NCI-H345 (cell line): ENCODE results near the gene BMP8B.

ENCODE experiments used
- DNase-seq: peaks from one replicate; lab custom pipeline; 2025; lab: John Stamatoyannopoulos, UW

Gene BMP8B

DNA sequence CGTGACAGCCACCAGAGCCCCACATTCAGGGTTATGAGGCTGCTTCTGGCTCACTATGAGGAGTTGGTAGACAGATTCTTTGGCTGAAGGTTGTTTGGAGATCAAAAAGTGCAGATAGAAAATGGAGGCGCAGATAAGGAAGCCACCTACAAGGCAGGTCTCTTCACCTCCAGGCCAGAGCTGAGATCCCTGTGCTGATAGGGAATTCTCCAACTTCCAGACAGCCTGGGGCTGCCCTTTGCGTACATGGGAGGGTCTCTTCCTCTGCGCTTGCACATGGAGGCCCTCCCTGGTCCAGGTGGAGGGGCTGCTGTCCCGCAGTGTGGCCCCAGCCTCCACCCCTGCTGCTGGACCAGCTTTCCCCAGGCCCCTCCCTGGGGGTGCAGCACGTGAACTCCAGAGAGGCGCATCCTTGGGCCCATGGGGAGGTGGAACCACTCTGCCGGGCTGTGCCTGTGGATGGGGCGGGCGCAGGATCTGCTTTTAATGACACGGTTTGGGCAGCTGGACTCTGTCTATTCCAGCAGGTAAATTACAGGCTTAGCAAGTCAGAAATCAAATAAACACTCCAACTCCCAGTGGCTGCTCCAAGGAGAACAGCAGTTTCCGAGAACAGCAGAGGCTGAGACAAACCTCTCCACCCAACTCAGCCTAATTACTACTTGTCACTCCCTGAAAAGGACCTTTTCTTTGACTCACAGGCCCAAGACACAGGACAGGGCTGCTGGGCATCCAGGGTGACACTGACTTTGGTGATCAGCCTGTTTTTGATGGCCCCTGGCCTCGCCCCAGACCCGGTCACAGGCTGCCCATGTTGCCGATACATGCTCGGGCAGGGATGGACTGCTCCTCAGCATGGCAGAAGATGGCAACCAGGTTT lies 29.9 kb downstream of the BMP8B start:
- DNase-seq: no peak

DNA sequence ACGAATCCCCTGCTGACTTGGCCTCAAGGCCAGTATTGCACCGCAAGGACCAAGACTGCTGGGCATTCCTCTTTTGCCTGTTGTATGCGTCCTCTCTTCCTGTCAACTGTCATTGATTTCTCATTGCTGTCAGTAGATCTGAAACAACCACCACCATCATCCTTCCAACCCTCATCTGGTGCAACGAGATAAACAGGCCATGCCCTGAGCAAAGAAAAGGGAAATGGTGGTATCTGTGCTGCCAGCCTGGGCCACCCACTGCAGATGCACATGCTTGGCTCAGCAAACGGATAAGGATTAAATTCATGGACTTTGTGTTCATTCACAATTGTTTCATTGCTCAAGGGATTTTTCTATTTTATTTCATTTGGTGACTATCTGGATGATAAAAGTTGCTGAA lies 31.2 kb downstream of the BMP8B start:
- no peak for DNase-seq

DNA sequence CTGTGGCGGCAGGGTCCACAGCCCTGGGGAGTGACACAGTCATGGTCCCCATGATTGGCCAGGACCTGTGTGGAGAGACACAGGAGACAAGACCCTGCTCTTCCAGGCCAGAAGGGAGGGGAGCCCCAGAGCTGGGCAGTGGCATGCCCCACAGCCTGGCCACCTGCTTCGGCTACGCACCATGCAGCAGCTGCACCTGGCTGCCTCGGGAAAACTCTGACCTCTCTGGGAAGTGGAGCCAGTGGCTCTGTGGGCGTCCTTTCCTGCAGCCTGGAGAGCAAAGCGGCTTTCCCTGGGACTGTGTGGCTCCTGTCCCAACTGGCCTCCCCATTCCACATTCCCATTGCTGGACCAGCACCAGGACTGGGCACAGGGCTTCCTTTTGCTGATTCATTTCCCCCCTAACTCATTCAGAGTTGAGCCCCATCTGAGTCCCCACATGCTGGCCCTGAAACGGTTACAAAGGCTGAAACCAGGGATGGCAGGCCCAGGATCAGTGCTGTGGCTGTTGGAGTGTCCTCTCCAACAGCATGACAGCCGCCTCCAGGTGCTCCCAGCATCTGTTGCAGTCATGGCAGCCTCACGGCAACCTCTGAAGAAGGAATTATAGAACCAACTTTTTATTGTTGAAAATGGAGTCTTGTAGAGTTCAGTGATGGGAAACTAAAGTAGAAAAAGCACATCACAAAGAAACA lies 32.6 kb downstream of the BMP8B start:
- no peak for DNase-seq

DNA sequence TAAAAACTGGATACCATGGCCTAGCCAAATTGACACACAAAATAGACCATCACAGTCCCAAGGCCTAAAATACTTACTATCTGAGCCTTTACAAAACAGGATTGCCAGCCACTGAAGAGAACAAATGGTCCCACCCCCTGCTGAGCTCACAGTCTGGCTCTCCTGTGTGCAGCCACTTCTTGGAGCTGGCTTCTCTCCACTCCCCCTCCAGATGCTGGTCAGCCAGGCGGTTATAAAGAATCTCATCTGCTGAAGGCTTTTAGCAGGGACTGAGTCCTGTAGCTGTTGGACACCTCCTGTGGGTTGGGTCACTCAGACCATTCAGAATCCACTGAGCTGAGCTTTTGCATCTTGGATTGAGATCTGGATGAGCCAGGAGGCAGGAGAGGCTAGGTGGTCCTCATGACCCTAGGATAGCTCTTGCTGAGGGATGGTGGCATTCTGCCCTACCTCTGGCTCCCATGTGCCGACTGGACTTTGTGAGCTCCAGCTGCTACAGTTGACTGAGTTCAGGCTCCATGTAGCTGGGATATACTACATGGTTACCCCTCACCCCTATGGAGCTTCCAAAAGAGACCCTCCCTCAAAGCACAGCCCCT lies 33.7 kb downstream of the BMP8B start:
- DNase-seq: no peak

DNA sequence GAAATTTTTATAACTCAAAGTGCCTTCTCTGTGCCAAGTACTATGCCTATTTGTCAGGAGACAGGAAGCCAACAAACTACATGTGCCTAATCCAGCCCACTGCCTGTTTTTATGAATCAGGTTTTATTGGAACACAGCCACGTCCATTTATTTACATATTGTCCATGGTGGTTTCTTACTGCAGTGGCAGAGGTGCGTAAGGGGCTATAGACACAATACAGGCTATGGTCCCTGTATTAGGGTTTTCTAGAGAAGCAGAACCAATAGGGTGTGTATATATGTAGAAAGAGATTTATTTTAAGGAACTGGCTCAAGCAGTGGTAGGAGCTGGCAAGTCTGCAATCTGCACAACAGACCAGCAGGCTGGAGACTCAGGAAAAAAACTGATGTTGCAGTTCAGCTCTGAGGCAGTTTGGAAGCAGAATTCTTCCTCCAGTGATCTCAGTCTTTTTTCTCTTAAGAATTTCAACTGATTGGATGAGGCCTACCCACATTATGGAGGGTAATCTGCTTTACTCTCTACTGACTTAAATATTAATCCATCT lies 34.6 kb downstream of the BMP8B start:
- no peak for DNase-seq

DNA sequence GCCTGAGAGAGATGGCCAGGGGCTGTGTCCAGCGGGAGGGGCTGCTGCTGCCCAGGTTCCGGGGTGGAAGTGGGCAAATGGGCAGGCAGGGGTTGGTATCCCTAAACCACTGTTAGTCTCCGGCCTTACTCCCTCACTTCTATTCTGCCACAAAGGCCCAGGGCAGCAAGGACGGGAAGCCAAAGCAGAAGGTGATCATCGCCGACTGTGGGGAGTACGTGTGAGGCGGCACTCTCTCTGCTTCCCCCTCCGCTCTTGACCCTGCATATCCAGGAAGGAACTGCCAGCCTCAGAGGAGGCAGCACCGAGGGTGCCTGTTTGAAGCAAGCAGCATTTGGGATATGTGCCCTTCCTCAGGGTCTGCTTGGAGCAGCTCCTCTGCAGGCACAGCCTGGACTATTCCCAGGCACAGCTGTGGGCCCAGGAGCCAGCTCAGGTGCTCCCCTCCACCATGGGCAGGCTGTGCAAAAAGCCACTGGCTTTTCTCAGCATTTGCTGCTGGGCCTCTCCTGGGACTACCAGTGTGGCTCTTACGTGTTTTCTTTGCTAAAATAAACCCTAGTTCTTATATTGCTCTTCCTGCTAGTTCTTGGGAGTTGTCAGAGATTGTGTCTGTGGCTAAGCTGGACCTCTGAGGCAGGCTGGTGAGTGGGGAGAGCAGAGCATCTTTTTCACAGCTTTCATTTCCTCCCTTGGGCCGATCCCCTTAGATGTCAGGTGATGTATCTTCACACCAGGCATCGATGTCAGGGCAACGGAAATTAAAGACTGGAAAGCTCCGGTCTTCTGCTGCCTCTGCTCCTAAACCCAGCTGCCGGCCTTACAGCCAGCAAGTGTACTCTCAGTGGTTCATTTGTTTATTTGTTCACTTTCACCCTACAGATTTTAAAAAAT lies 35.3 kb downstream of the BMP8B start:
- no peak for DNase-seq

DNA sequence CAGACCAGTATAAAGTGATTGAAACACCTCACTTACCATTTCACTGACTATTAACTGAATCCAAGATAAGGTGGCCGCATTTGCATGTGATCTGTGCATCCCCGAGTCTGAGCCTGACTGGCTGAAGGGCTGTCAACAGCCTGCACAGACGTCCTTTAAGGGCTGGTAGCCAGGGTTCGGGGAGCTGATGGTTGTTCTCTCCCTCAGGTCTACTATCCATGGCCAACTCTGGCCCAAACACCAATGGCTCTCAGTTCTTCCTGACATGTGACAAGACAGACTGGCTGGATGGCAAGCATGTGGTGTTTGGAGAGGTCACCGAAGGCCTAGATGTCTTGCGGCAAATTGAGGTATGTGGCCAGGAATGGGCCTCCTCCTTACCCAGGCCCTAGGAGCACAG lies 36.0 kb downstream of the BMP8B start:
- DNase-seq: no peak

DNA sequence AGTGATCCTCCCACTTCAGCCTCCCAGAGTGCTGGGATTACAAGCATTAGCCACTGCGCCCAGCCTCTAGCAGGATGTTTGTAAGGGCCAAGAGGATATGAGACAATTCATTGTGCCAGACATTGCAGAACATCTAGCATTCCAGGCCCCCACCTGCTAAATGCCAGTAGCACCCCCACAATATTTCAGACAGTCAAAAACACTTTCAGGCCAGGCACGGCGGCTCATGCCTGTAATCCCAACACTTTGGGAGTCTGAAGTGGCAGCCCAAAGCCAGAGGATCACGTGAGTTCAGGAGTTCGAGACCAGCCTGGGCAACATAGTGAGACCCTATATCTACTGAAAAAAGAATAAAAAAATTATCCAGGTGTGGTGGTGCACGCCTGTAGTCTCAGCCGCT lies 37.1 kb downstream of the BMP8B start:
- DNase-seq: no peak

DNA sequence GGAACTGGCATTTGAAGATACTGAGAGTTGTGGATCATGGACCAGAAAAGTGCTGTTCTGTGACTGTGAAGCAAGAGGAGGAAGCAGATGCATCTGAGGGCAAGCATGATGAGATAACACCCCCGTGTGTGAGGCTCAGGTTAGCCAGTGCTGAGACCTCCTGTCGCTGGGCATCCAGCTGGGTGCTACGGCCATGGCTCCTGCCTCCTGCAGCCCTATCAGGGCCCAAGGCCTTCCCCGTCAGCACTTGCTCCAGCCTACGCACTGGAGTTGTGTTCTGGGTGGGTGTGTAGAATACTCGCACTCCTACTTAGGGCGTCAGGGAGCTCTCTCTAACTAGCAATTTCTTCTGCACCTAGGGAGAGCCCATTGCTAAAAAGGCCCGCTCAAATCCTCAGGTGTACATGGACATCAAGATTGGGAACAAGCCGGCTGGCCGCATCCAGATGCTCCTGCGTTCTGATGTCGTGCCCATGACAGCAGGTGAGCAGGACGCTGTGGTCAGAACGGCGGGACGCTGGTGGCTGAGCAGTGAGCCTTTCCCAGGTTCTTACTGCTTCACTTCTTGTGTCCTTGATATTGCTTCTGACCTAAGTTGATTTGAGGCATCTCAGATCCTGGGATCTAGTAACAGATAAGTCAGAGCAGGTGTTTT lies 43.5 kb downstream of the BMP8B start:
- no peak for DNase-seq

DNA sequence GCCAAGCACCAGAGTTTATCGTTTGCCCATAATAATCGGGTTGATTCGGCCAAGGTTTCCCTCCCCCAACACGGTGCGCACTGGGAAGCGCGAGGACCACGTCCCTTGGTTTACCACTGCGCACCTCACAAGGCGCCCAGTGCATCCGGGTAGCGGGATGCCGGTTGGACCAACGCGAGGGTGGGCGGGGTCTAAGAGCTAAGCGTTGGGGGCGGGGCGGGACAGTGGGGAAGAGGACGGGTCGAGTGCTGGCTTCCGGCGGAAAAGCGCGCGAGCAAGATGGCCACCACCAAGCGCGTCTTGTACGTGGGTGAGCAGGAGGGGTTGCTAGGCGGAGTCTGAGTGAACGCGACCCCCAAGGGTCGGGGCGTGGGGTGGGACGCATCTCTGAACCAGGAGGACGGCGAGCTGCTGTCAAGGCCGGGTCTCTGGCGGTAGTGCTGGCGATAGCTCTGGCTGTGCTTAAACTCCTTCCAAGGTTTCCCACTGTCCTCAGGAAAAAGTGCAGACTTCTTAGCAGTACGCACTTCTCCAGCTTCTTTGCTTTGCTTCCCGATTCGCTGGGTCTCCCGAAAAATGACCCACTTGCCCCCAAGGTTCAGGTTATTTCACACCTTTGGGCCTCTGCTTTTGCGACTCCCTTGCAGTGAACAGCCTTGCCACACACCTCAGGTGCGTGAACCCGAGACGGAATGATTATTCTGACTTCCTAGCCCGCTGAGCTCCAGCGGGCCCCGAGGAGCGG lies 49.9 kb downstream of the BMP8B start, which contains the start of gene PPIE:
Gene PPIE, plus strand, starts transcription at position 261 of the 745 bp plus-strand sequence. Its CDS starts 19 bp downstream, at position 280.
- peak; percentile 96 for DNase-seq

DNA sequence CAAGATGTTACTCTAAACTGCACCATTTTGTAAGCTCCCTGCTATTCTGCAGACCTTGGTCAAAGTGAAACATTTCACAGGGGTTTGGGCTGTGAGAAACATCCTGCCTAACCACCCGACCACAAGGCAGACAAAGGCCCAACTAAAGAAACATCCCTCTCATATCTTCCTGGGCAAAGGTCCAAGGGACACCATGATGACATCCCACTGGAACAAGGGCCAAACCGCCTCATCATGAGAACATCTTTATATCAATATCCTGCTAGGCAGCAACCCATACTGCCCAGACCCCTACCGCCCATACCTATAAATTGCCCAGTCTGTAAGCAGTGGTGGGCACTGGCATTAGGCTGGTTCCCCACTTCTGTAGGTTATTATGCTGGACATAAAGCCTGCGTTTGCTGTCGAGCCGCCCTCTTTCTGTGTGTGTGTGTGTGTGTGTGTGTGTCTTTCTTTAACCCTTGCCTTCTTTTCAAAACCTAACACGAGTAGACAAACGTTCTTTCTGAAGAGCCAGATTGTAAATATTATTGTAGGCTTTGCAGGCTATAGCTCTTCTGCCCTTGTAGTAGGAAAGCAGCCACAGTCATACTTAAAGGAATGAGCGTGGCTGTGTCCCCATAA lies 51.0 kb downstream of the BMP8B start:
- DNase-seq: no peak

DNA sequence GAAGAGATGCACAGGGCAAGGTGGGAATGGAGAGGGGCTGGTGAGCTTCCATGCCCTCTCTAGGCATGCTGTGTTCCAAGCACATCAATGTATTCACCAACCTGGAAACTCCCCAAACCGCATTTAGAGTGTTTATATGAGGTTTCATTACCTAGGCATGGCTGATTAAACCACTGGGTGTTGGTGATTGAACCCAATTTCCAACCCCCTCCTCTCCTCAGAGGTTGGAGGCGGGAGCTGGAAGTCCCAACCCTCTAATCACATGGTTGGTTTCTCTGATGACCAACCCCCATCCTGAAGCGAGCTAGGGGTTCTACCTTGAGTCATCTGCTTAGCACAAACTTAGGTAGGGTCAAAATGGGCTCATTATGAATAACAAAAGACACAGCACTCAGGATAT lies 52.9 kb downstream of the BMP8B start:
- no peak for DNase-seq

DNA sequence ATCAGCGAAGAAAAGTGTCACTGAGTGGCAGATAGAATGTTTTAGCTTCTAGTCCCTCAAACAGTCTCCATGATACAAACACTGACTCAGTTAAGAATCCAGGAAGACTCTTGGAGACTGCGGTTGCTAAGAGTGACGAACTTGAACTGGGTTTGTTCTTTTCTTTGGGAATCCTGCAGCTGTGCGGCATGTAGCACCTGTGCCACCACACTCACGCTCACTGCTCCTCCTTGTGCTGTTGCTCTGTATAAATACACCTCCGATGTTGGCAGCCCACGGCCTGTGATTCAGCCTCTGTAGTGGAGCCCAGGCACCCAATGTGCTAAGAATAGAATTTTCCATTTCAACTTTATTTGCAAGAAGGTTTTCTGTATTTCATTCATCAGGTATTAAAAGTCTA lies 55.5 kb downstream of the BMP8B start:
- no peak for DNase-seq

DNA sequence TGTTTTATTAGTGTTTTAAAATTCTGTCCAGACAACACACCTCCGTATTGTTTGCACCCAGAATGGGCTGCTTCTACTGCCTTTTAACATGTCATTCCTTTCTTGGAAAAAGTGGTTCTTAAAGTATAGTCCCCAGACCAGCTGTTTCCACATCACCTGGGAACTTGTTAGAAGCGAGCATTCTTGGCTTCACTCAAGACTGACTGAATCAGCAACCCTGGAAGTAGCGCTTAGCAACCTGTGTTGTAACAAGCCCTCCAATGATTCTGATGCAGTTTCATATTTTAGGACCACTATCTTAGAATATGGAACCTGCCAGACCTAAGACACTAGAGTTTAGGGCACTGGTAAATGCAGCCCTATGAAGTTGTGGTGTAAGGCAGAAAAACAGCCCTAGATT lies 55.9 kb downstream of the BMP8B start:
- no peak for DNase-seq

DNA sequence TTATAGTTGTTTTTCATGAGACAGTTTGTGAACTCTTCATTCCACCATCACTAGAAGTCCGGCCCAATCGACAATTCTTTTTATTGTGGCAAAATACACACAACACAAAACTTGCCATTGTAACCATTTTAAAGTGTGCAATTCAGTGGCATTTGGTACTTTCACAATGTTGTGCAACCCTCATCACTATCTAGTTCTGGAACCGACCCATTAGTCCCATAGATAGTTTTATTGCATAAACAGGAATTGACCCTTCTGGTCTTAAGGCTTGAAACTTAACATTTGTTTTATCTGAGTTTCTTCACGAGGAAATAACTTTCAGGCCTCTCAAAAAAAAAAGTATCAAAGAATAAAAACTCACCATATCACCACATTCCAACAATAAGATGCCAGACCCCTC lies 58.8 kb downstream of the BMP8B start:
- DNase-seq: no peak

DNA sequence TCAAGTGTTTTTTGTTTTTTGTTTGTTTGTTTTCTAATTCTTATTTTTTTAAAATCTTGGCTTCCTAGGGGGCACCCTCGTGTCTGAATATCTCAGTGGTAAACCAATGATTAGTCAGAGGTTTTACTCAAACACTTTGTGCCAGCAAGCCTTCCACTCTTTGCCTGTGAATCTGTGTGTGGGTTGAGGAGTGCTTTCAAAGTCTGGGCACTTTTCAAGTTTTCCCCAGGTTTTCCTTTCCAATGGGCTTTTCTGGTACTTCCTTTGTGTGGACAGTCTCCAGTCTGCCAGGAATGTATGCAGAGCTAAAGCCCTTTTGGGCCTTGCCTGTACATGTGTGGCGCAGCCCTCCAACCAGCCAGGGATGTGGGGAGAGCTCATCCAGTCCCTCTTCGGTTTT lies 59.6 kb downstream of the BMP8B start:
- no peak for DNase-seq

DNA sequence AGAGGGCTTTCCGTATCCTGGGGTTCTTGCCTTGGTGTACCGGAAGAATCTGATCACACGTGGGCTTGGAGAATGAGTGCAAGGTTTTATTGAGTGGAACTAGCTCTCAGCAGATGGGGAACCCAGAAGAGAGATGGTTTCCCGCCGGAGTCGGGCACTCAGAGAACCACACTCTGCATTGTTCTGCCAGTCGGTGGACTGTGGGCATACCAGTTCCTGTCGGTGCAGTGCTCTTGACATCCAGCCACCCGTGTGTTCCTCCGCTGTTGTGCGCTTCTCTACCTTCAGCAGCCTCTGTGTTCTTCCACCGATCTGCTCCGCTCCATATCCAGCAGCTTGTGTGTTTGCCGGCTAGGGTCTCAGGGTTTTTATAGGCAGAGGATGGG lies 60.7 kb downstream of the BMP8B start:
- DNase-seq: no peak

DNA sequence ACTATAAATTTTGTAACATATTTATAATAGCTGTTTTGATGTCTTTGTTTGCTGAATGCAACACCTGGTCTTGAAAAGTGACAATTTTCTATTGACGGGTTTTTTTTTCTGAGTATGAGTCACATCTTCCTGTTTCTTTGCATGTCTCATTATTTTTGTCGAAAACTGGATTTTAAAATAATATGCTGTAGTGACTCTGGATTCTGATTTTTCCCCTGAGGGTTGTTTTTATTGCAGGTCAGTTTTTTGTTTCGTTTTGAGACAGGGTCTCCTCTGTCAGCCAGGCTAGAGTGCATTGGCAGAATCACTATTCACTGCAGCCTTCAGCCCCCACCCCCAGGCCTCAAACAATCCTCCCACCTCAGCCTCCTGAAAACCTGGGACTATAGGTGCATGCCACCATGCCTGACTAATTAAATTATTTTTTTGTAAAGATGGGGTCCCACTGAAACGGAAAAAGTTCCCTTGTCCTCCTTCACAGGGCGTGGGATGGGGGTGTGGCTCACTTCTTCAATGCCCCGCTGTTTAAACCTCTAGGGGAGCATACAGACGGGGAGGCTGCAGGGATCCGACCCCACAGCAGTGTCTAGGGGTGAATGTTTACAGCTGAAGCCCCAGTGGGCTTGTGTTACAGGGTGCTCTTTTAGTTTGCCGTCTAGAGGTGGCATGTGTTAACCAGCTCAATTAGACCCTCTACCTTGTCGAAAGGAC lies 61.3 kb downstream of the BMP8B start:
- no peak for DNase-seq

DNA sequence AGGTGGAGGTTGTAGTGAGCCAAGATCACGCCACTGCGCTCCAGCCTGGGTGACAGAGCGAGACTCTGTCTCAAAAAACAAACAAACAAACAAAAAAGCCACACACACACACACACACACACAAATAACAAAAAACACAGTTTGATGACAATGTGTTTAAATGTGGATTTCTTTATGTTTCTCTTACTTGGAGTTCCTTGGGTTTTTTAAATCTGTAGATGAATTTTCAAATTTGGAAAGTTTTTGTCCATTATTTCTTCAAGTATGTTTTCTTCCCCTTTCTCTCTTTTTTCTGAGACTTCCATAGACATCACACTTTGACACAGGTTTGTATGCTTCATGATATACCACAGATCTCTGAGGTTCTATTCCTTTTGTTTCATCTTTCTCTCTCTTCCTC lies 62.1 kb downstream of the BMP8B start:
- no peak for DNase-seq
